Hypothalamus (tissue), 51 donors: ENCODE results near the gene KCTD10.
A peak's percentile ranks its signal among the peaks of the same experiment; 100 is the strongest.
"Not testable (repeated sequence)": the region's sequence is repeated elsewhere in the genome, so short reads cannot be mapped to it uniquely, and the experiment has no call there.

Experiments
- DNase-seq, 51 donors: peaks; one replicate each; lab custom pipeline; 2025; lab: John Stamatoyannopoulos, UW

The KCTD10 gene

GRCh38 chr12:109428037-109428629 is 49.0 kb downstream of the KCTD10 start:
- peak in 46 of 51 donors; percentile 4 to 86 (median 54) for DNase-seq

- no peak for DNase-seq
These were observed 53.7 kb downstream of the KCTD10 start for GRCh38 chr12:109423392-109423791.

- no peak for DNase-seq
These were observed 54.8 kb downstream of the KCTD10 start for GRCh38 chr12:109422251-109422650.

- DNase-seq: no peak
These were observed 55.6 kb downstream of the KCTD10 start for GRCh38 chr12:109421355-109422087.

- no peak for DNase-seq
These were observed 58.1 kb downstream of the KCTD10 start for GRCh38 chr12:109418848-109419480.

GRCh38 chr12:109406147-109406546 is 71.0 kb downstream of the KCTD10 start:
- DNase-seq: not testable (repeated sequence)

- DNase-seq: not testable (repeated sequence)
These were observed 72.3 kb downstream of the KCTD10 start for GRCh38 chr12:109404841-109405240.
